Right ventricle myocardium superior (tissue), 1 donor: ENCODE data around the gene GAREM1. TPM values are rescaled to one million over a fixed set of nuclear protein-coding genes. Genes with fewer than 3 reads are reported as not detected.

Experiments used
- ATAC-seq: fragments of 200-7000 bp; cut with Tn5 transposase; one replicate; pipeline ENCODE4 v1.9.1; 2020; ENCODE audit warnings: mild to moderate bottlenecking; ENCODE audit not compliant: poor library complexity
- DNase-seq: peaks from one replicate; pipeline ENCODE4 v3.0.0-alpha.2; 2020
- intact Hi-C: fragments of 100-400 bp; cut with DNase I; formaldehyde crosslinking; loops from one replicate; pipeline ENCODE4 v1.11.2; 2022
- total RNA-seq: library from RNA; stranded (reverse); fragmentation: NEBNext Ultra II Directional; extraction: Animal tissue kit (Norgen Biotek cat#: 25700); gene quantifications from one replicate; pipeline ENCODE4 v1.2.1, GENCODE V29; 2021
- donor health status: DM: no; HTN: yes; CAD: no; lungs with severe emphysema.

Gene GAREM1
- total RNA-seq, 1 donor from 2014 or later = 23.5 TPM

GRCh38 chr18:32437100-32437834, 33.4 kb downstream of the GAREM1 start:
- DNase-seq (no peak), ATAC-seq (peak; percentile 29)
- intact Hi-C loops = no loop called here

GRCh38 chr18:32435631-32436500, 34.8 kb downstream of the GAREM1 start:
- intact Hi-C loops = no loop called here
- DNase-seq (no peak), ATAC-seq (peak; percentile 31)

GRCh38 chr18:32431753-32432152, 38.9 kb downstream of the GAREM1 start:
- no peak for DNase-seq
- no peak for ATAC-seq
- intact Hi-C loops = no loop called here

- ATAC-seq = peak; percentile 74
- DNase-seq = no peak
- intact Hi-C loops = loop anchor here (10.0 kb wide), 1 partner anchor 75 kb away; no protein-coding TSS in a partner anchor
Observed at GRCh38 chr18:32429402-32429801, 41.3 kb downstream of the GAREM1 start.

- no peak for DNase-seq
- ATAC-seq = no peak
- intact Hi-C loops = loop anchor here (10.0 kb wide), 1 partner anchor 72 kb away; no protein-coding TSS in a partner anchor
Observed at GRCh38 chr18:32427084-32427900, 43.4 kb downstream of the GAREM1 start.

GRCh38 chr18:32425466-32425865, 45.2 kb downstream of the GAREM1 start:
- ATAC-seq (peak; percentile 5), DNase-seq (no peak)
- intact Hi-C loops = loop anchor here (10.0 kb wide), 1 partner anchor 71 kb away; no protein-coding TSS in a partner anchor

GRCh38 chr18:32424696-32425095, 46.0 kb downstream of the GAREM1 start:
- intact Hi-C loops = loop anchor here (10.0 kb wide), 1 partner anchor 70 kb away; no protein-coding TSS in a partner anchor
- ATAC-seq = peak; percentile 86
- no peak for DNase-seq

GRCh38 chr18:32422978-32423740, 47.5 kb downstream of the GAREM1 start:
- intact Hi-C loops = loop anchor here (10.0 kb wide), 1 partner anchor 68 kb away; no protein-coding TSS in a partner anchor

GRCh38 chr18:32422201-32422600, 48.5 kb downstream of the GAREM1 start:
- ATAC-seq (no peak), DNase-seq (no peak)
- intact Hi-C loops = loop anchor here (10.0 kb wide), 1 partner anchor 67 kb away; no protein-coding TSS in a partner anchor

More at GRCh38 chr18:32422978-32423740, 47.5 kb downstream of the GAREM1 start:
- DNase-seq (no peak), ATAC-seq (peak; percentile 30)

- no peak for ATAC-seq
- no peak for DNase-seq
- intact Hi-C loops = loop anchor here (10.0 kb wide), 1 partner anchor 65 kb away; no protein-coding TSS in a partner anchor
Observed at GRCh38 chr18:32420084-32420750, 50.5 kb downstream of the GAREM1 start.

GRCh38 chr18:32418148-32418547, 52.5 kb downstream of the GAREM1 start:
- ATAC-seq (no peak), DNase-seq (no peak)
- intact Hi-C loops = no loop called here

- intact Hi-C loops = no loop called here
- DNase-seq (no peak), ATAC-seq (no peak)
Observed at GRCh38 chr18:32405588-32405987, 65.1 kb downstream of the GAREM1 start.

GRCh38 chr18:32401621-32402020, 69.1 kb downstream of the GAREM1 start:
- DNase-seq (no peak), ATAC-seq (no peak)
- intact Hi-C loops = no loop called here

GRCh38 chr18:32393407-32393806, 77.3 kb downstream of the GAREM1 start:
- DNase-seq (no peak), ATAC-seq (no peak)
- intact Hi-C loops = no loop called here

- no peak for DNase-seq
- no peak for ATAC-seq
- intact Hi-C loops = no loop called here
Observed at GRCh38 chr18:32391126-32391525, 79.6 kb downstream of the GAREM1 start.

GRCh38 chr18:32389858-32390257, 80.8 kb downstream of the GAREM1 start:
- intact Hi-C loops = no loop called here
- DNase-seq = peak; percentile 69

GRCh38 chr18:32389191-32389590, 81.5 kb downstream of the GAREM1 start:
- DNase-seq = no peak
- ATAC-seq = no peak
- intact Hi-C loops = no loop called here

More at GRCh38 chr18:32389858-32390257, 80.8 kb downstream of the GAREM1 start:
- peak; percentile 90 for ATAC-seq
